ENCODE data around the gene SEMA3B.

GRCh38 chr3:50256978-50257890, 11.7 kb upstream of the SEMA3B start:
- TF ChIP-seq HMGXB4 (CRISPR knock-in tag; IDR thresholded peaks at IDR 0.05), result no peak; the same call in 1 of the 2 replicates
- TF ChIP-seq, protein P1, sequence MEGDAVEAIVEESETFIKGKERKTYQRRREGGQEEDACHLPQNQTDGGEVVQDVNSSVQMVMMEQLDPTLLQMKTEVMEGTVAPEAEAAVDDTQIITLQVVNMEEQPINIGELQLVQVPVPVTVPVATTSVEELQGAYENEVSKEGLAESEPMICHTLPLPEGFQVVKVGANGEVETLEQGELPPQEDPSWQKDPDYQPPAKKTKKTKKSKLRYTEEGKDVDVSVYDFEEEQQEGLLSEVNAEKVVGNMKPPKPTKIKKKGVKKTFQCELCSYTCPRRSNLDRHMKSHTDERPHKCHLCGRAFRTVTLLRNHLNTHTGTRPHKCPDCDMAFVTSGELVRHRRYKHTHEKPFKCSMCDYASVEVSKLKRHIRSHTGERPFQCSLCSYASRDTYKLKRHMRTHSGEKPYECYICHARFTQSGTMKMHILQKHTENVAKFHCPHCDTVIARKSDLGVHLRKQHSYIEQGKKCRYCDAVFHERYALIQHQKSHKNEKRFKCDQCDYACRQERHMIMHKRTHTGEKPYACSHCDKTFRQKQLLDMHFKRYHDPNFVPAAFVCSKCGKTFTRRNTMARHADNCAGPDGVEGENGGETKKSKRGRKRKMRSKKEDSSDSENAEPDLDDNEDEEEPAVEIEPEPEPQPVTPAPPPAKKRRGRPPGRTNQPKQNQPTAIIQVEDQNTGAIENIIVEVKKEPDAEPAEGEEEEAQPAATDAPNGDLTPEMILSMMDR (IDR thresholded peaks at IDR 0.05), result peak; percentile 56
- no peak for TF ChIP-seq ESRRA (CRISPR knock-in tag; IDR thresholded peaks at IDR 0.05; ENCODE audit: borderline replicate concordance)
- TF ChIP-seq TEAD4 (CRISPR knock-in tag; IDR thresholded peaks at IDR 0.05), result no peak
- no peak for TF ChIP-seq SP1 (CRISPR knock-in tag; conservative IDR thresholded peaks at IDR 0.05)
- TF ChIP-seq, protein P2, sequence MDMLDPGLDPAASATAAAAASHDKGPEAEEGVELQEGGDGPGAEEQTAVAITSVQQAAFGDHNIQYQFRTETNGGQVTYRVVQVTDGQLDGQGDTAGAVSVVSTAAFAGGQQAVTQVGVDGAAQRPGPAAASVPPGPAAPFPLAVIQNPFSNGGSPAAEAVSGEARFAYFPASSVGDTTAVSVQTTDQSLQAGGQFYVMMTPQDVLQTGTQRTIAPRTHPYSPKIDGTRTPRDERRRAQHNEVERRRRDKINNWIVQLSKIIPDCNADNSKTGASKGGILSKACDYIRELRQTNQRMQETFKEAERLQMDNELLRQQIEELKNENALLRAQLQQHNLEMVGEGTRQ (CRISPR knock-in tag; IDR thresholded peaks at IDR 0.05), result no peak
- TF ChIP-seq, protein P3, sequence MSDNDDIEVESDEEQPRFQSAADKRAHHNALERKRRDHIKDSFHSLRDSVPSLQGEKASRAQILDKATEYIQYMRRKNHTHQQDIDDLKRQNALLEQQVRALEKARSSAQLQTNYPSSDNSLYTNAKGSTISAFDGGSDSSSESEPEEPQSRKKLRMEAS (CRISPR knock-in tag; IDR thresholded peaks at IDR 0.05), result 0 out of 2 replicates have a peak, but pooled peaks have one; percentile 29
- no peak for TF ChIP-seq NR2C2 (CRISPR knock-in tag; IDR thresholded peaks at IDR 0.05)
- no peak for TF ChIP-seq SMAD3 (CRISPR knock-in tag; IDR thresholded peaks at IDR 0.05; ENCODE audit: borderline replicate concordance)
- TF ChIP-seq ZNF512 (CRISPR knock-in tag; IDR thresholded peaks at IDR 0.05; ENCODE audit: borderline replicate concordance), result no peak
- TF ChIP-seq, protein P4, sequence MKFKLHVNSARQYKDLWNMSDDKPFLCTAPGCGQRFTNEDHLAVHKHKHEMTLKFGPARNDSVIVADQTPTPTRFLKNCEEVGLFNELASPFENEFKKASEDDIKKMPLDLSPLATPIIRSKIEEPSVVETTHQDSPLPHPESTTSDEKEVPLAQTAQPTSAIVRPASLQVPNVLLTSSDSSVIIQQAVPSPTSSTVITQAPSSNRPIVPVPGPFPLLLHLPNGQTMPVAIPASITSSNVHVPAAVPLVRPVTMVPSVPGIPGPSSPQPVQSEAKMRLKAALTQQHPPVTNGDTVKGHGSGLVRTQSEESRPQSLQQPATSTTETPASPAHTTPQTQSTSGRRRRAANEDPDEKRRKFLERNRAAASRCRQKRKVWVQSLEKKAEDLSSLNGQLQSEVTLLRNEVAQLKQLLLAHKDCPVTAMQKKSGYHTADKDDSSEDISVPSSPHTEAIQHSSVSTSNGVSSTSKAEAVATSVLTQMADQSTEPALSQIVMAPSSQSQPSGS (CRISPR knock-in tag; IDR thresholded peaks at IDR 0.05; ENCODE audit: borderline replicate concordance, low read depth), result no peak
